ENCODE results near the gene PRAME.
"Not testable (repeated sequence)": the region's sequence is repeated elsewhere in the genome, so short reads cannot be mapped to it uniquely, and the experiment has no call there.

The PRAME gene

GRCh38 chr22:22520667-22521602 lies 38.1 kb downstream of the PRAME start:
- no peak for DNase-seq

GRCh38 chr22:22520020-22520656 lies 38.9 kb downstream of the PRAME start, which contains the start of gene ZNF280A:
Gene ZNF280A (minus strand): TSS chr22:22520270. CDS start chr22:22515630, 4,640 bp downstream.
- DNase-seq: no peak

DNA sequence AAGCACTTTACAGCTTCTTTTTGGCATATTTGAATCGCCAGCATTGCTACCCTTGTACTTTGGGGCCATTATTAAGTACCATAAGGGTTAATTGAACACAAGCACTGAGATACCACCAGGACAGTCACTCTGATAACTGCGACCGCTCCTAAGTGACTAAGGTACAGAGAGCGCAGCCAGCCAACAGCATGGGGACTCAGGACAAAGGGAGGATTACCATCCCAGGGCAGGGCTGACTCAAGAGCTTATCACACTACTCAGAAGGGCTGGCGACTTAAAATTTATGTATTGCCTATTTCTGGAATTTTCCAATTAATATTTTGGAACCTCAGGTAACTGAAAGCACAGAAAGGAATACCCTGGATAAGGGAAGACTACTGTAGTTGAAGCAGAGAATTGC lies 39.5 kb downstream of the PRAME start:
- DNase-seq: no peak

DNA sequence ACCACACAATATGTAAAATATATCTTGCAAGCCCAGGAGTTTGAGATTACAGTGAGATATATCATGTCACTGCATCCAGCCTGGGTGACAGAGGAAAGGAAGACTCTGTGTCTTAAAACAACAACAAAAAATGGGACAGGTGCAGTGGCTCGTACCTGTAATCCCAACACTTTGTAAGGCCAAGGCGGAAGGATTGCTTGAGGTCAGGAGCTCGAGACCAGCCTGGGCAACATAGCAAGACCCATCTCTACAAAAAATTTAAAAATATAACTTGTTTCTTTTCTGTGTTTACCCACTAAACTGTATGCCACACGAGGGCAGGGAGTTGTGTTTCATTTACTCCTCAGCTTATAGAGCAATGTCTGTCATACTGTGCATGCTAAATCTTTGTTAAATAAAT lies 42.1 kb downstream of the PRAME start:
- no peak for DNase-seq

- no peak for DNase-seq
Measured at GRCh38 chr22:22515890-22516289, 43.2 kb downstream of the PRAME start.

- DNase-seq: not testable (repeated sequence)
Measured at GRCh38 chr22:22514431-22514830, 44.6 kb downstream of the PRAME start.

DNA sequence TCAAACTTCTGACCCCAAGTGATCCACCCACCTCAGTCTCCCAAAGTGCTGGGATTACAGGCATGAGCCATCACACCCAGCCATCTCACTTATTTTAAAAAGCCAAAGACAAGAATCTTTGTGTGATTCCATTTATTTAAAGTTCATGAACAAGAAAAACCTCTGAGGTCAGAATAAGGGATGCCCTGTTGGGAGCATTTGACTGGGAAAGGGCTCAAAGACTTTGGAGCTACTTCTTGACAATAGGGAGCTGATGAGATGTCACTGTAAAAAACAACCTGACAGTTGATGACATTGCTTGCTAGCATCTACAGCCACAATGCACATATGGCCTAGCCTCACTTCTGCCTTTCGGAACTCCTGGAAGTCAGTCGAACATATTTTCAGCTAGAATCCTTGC lies 45.4 kb downstream of the PRAME start:
- DNase-seq: no peak

- DNase-seq: no peak
Measured at GRCh38 chr22:22512951-22513350, 46.1 kb downstream of the PRAME start.

- not testable (repeated sequence) for DNase-seq
Measured at GRCh38 chr22:22510833-22511232, 48.2 kb downstream of the PRAME start.

- DNase-seq: not testable (repeated sequence)
Measured at GRCh38 chr22:22509912-22510311, 49.2 kb downstream of the PRAME start.

GRCh38 chr22:22508274-22509176 lies 50.5 kb downstream of the PRAME start, which contains the start of gene ZNF280B:
Gene ZNF280B (minus strand): TSS chr22:22508742. CDS start chr22:22489398, 19,344 bp downstream.
- peak; percentile 92 for DNase-seq

- peak; percentile 9 for DNase-seq
Measured at GRCh38 chr22:22507743-22508273, 51.3 kb downstream of the PRAME start.

- no peak for DNase-seq
Measured at GRCh38 chr22:22506736-22507135, 52.3 kb downstream of the PRAME start.

GRCh38 chr22:22498267-22498666 lies 60.8 kb downstream of the PRAME start:
- no peak for DNase-seq

Measured in hematopoietic multipotent progenitor cell treated with erythropoietin and hydrocortisone succinate and interleukin-3 and kit ligand, for 6 days (in vitro differentiated cells).